ENCODE results near the gene BTBD1.

DNA sequence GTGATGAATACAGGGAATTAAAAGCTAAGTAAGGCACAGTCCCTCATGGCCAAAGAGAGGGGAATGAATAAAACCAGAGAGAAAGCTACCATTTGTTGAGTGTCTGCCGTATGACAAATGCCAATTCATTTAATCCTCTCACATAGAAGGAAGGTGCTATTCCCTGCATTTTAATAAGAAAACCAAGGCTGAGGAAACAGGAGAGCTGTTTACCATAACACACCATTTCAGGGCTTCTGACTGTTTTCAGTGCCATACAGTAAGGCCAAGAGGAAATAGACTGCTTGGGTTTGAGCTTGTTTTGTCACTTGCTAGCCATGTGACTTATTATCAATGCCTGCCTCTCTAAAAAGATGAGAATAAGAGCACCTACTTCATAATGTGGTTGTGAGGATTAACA is 10.1 kb downstream of the BTBD1 start:
- TF ChIP-seq CTCF (IDR thresholded peaks at IDR 0.05; ENCODE audit: extremely low read depth in 1 of 2, insufficient read depth in 1 of 2, low read depth in 1 of 2, low read length in 2 of 2) (no peak), EZH2 (IDR thresholded peaks at IDR 0.05; ENCODE audit: borderline replicate concordance, low read depth, low read length, severe bottlenecking) (no peak), POLR2AphosphoS5 (IDR thresholded peaks at IDR 0.05; ENCODE audit: insufficient read depth, low read depth, low read length) (no peak), POLR2A (IDR thresholded peaks at IDR 0.05; ENCODE audit: low read depth, low read length) (no peak), MAX (IDR thresholded peaks at IDR 0.05; ENCODE audit: insufficient read depth, insufficient read length) (no peak)
